Pancreas (tissue), 10 donors: ENCODE measurements around the gene VWF. TPM values are rescaled to one million over a fixed set of nuclear protein-coding genes. Genes with fewer than 3 reads are reported as not detected.

ENCODE experiments used
- ATAC-seq, 4 donors: fragments of 200-7000 bp; cut with Tn5 transposase; one replicate each; pipeline versions ENCODE4 v1.8.0 to v1.9.1; 2020; ENCODE audit warnings: mild to moderate bottlenecking in 4 of 4, moderate library complexity in 4 of 4
- DNase-seq, 6 donors: peaks; one replicate each; pipeline ENCODE4 v3.0.0-alpha.2; 2020
- FAIRE-seq: peaks from 2 replicates; lab custom pipeline; 2012; peaks lifted over from hg19 to GRCh38; lab: Jason Lieb, UNC
- H3K27ac ChIP-seq, 4 donors: fragments of 200-600 bp; sonication (generic); 1 replicate in 3 of 4; 2 replicates in 1 of 4; pipeline versions ENCODE4 v1.5.0 to v1.8.0; 2020
- H3K27me3 ChIP-seq, 4 donors: fragments of 200-600 bp; one replicate each; pipeline ENCODE4 v1.8.0; 2021
- H3K36me3 ChIP-seq, 3 donors: fragments of 200-600 bp; sonication (generic) in 1 of 3; one replicate each; pipeline versions ENCODE4 v1.5.0 to v1.8.0; 2020 to 2021
- H3K4me1 ChIP-seq, 3 donors: fragments of 200-600 bp; one replicate each; pipeline ENCODE4 v1.8.0; 2021
- H3K4me3 ChIP-seq, 4 donors: fragments of 200-600 bp; sonication (generic) in 2 of 4; one replicate each; pipeline versions ENCODE4 v1.5.0 to v1.8.0; 2020 to 2021
- H3K9me3 ChIP-seq, 4 donors: fragments of 200-600 bp; one replicate each; pipeline ENCODE4 v1.8.0; 2021
- WGBS, 2 donors: extraction: QIAGEN DNeasy Blood & Tissue Kit; methylation state at CpG; one replicate each; pipeline ENCODE4 v1.1.7; 2013; 5-methylcytosine and 5-hydroxymethylcytosine counted together
- intact Hi-C, 3 donors: fragments of 100-400 bp; cut with DNase I; formaldehyde crosslinking; loops; one replicate each; pipeline versions ENCODE4 v1.11.1 to v1.14.2; 2022
- polyA plus RNA-seq, 2 donors: library from polyadenylated mRNA; stranded (reverse); fragments of 200-250 nt; gene quantifications; one replicate each; pipeline ENCODE4 v1.2.3, GENCODE V29; 2013
- total RNA-seq, 6 donors: library from RNA; stranded (reverse); fragmentation: NEBNext Ultra II Directional in 4 of 6; extraction: Animal tissue kit (Norgen Biotek cat#: 25700) in 4 of 6; gene quantifications; one replicate each; pipeline versions ENCODE4 v1.2.1 to v1.2.4, GENCODE V29; 2021 to 2023
- TF ChIP-seq, protein P1 (sequence below), 4 donors: fragments of 200-600 bp; sonication (generic) in 3 of 4; IDR thresholded peaks; one replicate each; pipeline versions ENCODE4 v1.5.0 to v1.8.0; 2021; ENCODE audit warnings: antibody characterized with exemption in 4 of 4
- donor health status: healthy with polysubstance abuse.
- donor health status: DM: no; HTN: no; CAD: no; lungs with moderate emphysema.
- donor health status: DM: no; HTN: no; CAD: no.
- donor health status: control.
- donor health status: control.
- donor health status: Bipolar disorder and iron deficiency.
- donor health status: DM: yes; HTN: yes; CAD: no.
- donor health status: DM: no; HTN: no; CAD: no.
- donor health status: DM: no; HTN: no; CAD: no.
- donor health status: DM: yes; HTN: yes; CAD: no.

VWF gene
- total and polyA plus RNA-seq, 8 donors = 15.9 to 53.1 (median 29.1) TPM

DNA sequence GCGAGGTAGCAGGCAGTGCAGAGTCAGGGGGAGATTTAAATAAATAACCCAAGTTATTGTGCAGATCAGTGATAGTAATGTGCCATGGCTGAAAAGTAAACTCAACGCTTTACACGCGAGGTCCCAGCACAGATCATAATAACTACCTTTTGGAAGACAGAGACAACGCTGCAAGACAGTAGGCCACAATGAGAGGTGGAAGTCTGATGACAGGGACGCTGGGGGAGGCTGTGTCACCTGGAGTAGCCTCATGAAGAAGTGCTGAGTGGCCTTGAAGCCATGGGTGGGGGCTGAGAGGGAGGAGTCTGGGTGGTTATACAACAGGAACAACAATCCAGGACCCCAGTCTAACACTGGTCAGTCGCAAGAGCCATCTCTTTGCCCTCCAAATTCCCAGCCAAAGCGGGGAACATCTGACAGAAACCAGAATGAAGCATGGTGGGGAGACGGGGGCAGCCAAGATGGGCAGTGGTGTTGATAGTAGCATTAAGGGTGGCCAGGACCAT, 207.6 kb downstream of the VWF start:
- no peak for DNase-seq
- Histone ChIP-seq H3K4me3 (no peak overlapping the region), H3K9me3 (no peaks in the 10 kb centered on the region), H3K27me3 (peaks cover 0 to 4% (median 0%) of the 10 kb centered on the region in 4 donors), H3K27ac (no peak overlapping the region), H3K4me1 (no peaks in the 10 kb centered on the region), H3K36me3 (no peaks in the 10 kb centered on the region)
- WGBS, 2 donors = 57 to 69% methylated on average over 9 of the region's 9 CpGs
- intact Hi-C loops = no loop called here
- no peak for FAIRE-seq
- ATAC-seq = no peak
- TF ChIP-seq, protein P1, sequence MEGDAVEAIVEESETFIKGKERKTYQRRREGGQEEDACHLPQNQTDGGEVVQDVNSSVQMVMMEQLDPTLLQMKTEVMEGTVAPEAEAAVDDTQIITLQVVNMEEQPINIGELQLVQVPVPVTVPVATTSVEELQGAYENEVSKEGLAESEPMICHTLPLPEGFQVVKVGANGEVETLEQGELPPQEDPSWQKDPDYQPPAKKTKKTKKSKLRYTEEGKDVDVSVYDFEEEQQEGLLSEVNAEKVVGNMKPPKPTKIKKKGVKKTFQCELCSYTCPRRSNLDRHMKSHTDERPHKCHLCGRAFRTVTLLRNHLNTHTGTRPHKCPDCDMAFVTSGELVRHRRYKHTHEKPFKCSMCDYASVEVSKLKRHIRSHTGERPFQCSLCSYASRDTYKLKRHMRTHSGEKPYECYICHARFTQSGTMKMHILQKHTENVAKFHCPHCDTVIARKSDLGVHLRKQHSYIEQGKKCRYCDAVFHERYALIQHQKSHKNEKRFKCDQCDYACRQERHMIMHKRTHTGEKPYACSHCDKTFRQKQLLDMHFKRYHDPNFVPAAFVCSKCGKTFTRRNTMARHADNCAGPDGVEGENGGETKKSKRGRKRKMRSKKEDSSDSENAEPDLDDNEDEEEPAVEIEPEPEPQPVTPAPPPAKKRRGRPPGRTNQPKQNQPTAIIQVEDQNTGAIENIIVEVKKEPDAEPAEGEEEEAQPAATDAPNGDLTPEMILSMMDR (IDR thresholded peaks at IDR 0.05) = no peak

DNA sequence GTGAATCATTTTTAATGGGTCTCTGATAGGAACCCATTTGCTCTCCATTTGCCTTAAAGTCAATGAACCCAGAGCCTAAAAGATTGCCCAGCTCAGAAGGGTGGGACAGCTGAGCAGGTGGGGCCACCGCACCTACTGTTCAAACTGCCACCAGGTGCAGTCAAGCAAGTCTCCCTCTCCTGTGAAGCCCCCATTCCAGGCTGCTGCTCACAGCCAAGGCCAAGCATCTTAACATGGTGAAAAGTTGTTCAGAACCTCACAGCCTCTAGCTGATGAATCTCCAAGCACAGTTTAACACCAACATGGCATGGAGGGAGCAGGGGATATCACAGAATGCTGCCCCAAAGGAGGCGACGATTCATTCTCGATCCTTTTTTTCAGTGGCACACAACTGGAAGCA, 209.0 kb downstream of the VWF start:
- no peak overlapping the region for H3K4me3 ChIP-seq
- no peak overlapping the region for H3K27ac ChIP-seq
- no peaks in the 10 kb centered on the region for H3K4me1 ChIP-seq
- no peak for ATAC-seq
- DNase-seq = no peak
- FAIRE-seq = no peak
- H3K27me3 ChIP-seq = peaks cover 0 to 4% (median 0%) of the 10 kb centered on the region in 4 donors
- H3K9me3 ChIP-seq = no peaks in the 10 kb centered on the region
- TF ChIP-seq, protein P1 (IDR thresholded peaks at IDR 0.05) = no peak
- intact Hi-C loops = no loop called here
- 73 to 88% methylated on average over 4 of the region's 4 CpGs for WGBS, 2 donors
- no peaks in the 10 kb centered on the region for H3K36me3 ChIP-seq

DNA sequence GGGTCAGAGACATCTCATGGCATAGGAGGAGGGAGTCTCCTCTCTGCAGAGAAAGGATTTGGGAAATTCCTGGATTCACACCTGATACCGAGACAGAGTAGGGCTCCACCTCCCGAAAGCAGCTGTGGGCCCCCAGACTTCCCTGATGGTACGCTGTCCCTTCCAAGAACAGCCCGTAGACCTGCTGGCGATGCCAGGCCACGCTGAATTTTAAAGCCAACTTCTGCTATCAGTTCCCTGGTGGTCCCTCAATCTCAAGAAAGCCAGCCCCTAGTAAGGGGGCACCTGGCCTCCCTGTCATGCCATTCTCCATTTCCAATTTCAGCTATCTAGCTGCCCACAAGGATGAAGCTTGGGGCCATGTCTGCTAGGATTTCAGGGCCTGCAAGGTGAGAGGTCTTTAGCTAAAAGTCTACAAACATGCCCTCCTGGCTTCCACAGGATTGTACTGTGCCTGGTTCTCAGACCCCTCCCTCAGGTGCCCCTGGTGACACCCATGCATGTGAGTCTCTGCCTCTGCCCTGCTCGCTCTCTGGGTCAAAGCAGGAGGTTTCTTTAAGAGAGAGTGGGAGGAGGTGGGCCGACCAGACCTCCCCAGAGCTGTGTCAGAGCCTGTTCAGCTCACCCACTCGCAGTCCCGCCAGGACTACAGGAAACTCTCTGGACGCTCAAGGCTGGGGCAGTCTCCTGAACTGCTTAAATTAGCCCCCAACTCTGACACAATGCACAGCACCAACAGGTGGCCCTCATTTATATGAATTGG, 209.9 kb downstream of the VWF start:
- TF ChIP-seq, protein P1 (IDR thresholded peaks at IDR 0.05) = no peak
- intact Hi-C loops = no loop called here
- peaks cover 0 to 4% (median 0%) of the 10 kb centered on the region in 4 donors for H3K27me3 ChIP-seq
- H3K4me1 ChIP-seq = no peaks in the 10 kb centered on the region
- H3K9me3 ChIP-seq = no peaks in the 10 kb centered on the region
- H3K4me3 ChIP-seq = no peak overlapping the region
- DNase-seq (no peak), FAIRE-seq (no peak), ATAC-seq (no peak)
- WGBS, 2 donors = 59 to 60% methylated on average over 11 of the region's 11 CpGs
- H3K27ac ChIP-seq = no peak overlapping the region
- H3K36me3 ChIP-seq = no peaks in the 10 kb centered on the region

DNA sequence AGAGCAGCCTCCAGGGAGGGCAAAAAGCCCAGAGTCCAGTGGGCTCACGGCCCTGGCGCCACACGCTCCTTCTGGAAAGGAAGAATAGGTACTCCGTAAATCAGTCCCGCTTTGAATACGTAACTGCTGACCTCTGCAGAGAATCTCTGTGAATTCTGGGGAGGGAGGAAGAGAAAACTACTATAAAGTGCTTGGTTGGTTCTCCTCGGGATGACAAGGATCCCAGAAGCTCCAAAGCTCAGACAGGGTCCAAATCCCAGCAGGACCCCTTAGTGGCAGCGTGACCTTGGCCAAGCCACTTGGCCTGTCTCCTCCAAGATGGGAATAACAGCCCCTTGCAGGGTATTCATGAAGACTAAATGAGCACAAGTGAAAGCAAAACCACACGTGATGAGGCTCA, 211.1 kb downstream of the VWF start:
- TF ChIP-seq, protein P1 (IDR thresholded peaks at IDR 0.05) = no peak
- Histone ChIP-seq H3K27me3 (peaks cover 0 to 4% (median 0%) of the 10 kb centered on the region in 4 donors), H3K9me3 (no peaks in the 10 kb centered on the region), H3K27ac (no peak overlapping the region), H3K36me3 (no peaks in the 10 kb centered on the region), H3K4me1 (no peaks in the 10 kb centered on the region), H3K4me3 (no peak overlapping the region)
- no peak for FAIRE-seq
- intact Hi-C loops = no loop called here
- 69 to 74% methylated on average over 9 of the region's 9 CpGs for WGBS, 2 donors
- ATAC-seq = no peak
- no peak for DNase-seq
